Neural progenitor cell (in vitro differentiated cells): ENCODE data around the gene BEGAIN.

Experiments
- CTCF ChIP-seq: fragments of 200-600 bp; sonication (generic); IDR thresholded peaks from 2 replicates; pipeline ENCODE4 v1.5.1; 2017; ENCODE audit warnings: antibody characterized with exemption, mild to moderate bottlenecking
- EZH2 ChIP-seq: fragments of 200-600 bp; sonication (generic); IDR thresholded peaks from 2 replicates; pipeline ENCODE4 v1.6.1; 2017; ENCODE audit warnings: antibody characterized with exemption, mild to moderate bottlenecking, moderate library complexity

GRCh38 chr14:100556140-100556475 lies 31.1 kb downstream of the BEGAIN start:
- no peak for TF ChIP-seq CTCF
- no peak for TF ChIP-seq EZH2
